ACC112 (cell line): Measurements from ENCODE around the gene SPEG.

Source experiments
- H2AFZ ChIP-seq: fragments of 200-600 bp; sonication (generic); one replicate; pipeline ENCODE4 v1.6.0; 2017; ENCODE audit warnings: antibody characterized with exemption, low read length; ENCODE audit not compliant: unreplicated experiment
- H3K27ac ChIP-seq: fragments of 200-600 bp; sonication (generic); 2 replicates; pipeline ENCODE4 v1.5.1; 2014; ENCODE audit warnings: low read depth, mild to moderate bottlenecking, antibody characterized with exemption, low read length, moderate library complexity
- H3K27me3 ChIP-seq: fragments of 200-600 bp; sonication (generic); 2 replicates; pipeline ENCODE4 v1.6.1; 2014; ENCODE audit warnings: mild to moderate bottlenecking, antibody characterized with exemption, low read length, moderate library complexity, mixed read lengths; ENCODE audit not compliant: insufficient read depth
- H3K36me3 ChIP-seq: fragments of 200-600 bp; sonication (generic); 2 replicates; pipeline ENCODE4 v1.6.1; 2016; ENCODE audit warnings: mild to moderate bottlenecking, antibody characterized with exemption, low read length, moderate library complexity, mixed read lengths; ENCODE audit not compliant: insufficient read depth
- H3K4me1 ChIP-seq: fragments of 200-600 bp; sonication (generic); one replicate; pipeline ENCODE4 v1.6.1; 2016; ENCODE audit warnings: low read length, mixed read lengths; ENCODE audit not compliant: insufficient read depth, unreplicated experiment, control insufficient read depth
- H3K4me3 ChIP-seq: fragments of 200-600 bp; sonication (generic); 2 replicates; pipeline ENCODE4 v1.5.1; 2014; ENCODE audit warnings: mild to moderate bottlenecking, low read depth, low read length
- H3K79me2 ChIP-seq: fragments of 200-600 bp; sonication (generic); one replicate; pipeline ENCODE4 v1.6.0; 2016; ENCODE audit warnings: low read length; ENCODE audit not compliant: control insufficient read depth, unreplicated experiment, insufficient read depth

Gene SPEG

DNA sequence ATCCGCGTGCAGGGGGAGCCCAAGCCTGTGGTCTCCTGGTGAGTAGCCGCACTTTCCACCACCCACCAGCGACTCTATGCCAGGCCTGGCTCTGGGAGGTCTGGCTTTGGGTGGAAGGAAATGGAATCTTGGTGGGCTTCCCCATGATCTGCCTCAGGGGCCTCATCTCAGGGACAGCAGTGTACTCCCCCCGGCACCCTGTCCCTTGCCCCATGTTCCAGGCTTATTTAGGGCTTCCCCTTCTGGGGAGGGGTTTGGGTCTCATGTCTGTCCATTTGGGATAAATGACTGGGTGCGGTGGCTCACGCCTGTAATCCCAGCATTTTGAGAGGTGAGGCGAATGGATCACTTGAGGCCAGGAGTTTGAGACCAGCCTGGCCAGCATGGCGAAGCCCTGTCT lies 27.7 kb downstream of the SPEG start:
- Histone ChIP-seq H3K27ac (no peak overlapping the region), H3K79me2 (peaks cover 6% of the 10 kb centered on the region), H3K36me3 (no peaks in the 10 kb centered on the region), H3K4me3 (no peak overlapping the region), H3K27me3 (no peaks in the 10 kb centered on the region), H3K4me1 (peaks cover 29% of the 10 kb centered on the region), H2AFZ (no peak overlapping the region)

GRCh38 chr2:219464286-219465032 lies 29.8 kb downstream of the SPEG start:
- Histone ChIP-seq H3K27ac (no peak overlapping the region), H3K36me3 (no peaks in the 10 kb centered on the region), H3K79me2 (peaks cover 6% of the 10 kb centered on the region), H3K27me3 (no peaks in the 10 kb centered on the region), H3K4me3 (no peak overlapping the region), H2AFZ (no peak overlapping the region), H3K4me1 (peaks cover 36% of the 10 kb centered on the region)

GRCh38 chr2:219465659-219466561 lies 31.3 kb downstream of the SPEG start:
- Histone ChIP-seq H3K36me3 (no peaks in the 10 kb centered on the region), H3K27me3 (no peaks in the 10 kb centered on the region), H3K4me3 (no peak overlapping the region), H2AFZ (no peak overlapping the region), H3K27ac (no peak overlapping the region), H3K4me1 (peaks cover 25% of the 10 kb centered on the region), H3K79me2 (no peaks in the 10 kb centered on the region)

GRCh38 chr2:219466816-219467735 lies 32.4 kb downstream of the SPEG start:
- Histone ChIP-seq H3K36me3 (no peaks in the 10 kb centered on the region), H3K79me2 (no peaks in the 10 kb centered on the region), H3K4me3 (no peak overlapping the region), H3K27ac (no peak overlapping the region), H3K27me3 (no peaks in the 10 kb centered on the region), H3K4me1 (peaks cover 19% of the 10 kb centered on the region), H2AFZ (no peak overlapping the region)

GRCh38 chr2:219467736-219468075 lies 33.1 kb downstream of the SPEG start:
- H3K36me3 ChIP-seq, result no peaks in the 10 kb centered on the region
- H3K27me3 ChIP-seq, result no peaks in the 10 kb centered on the region
- peaks cover 19% of the 10 kb centered on the region for H3K4me1 ChIP-seq
- no peaks in the 10 kb centered on the region for H3K79me2 ChIP-seq
- H3K4me3 ChIP-seq, result no peak overlapping the region
- no peak overlapping the region for H2AFZ ChIP-seq
- no peak overlapping the region for H3K27ac ChIP-seq

DNA sequence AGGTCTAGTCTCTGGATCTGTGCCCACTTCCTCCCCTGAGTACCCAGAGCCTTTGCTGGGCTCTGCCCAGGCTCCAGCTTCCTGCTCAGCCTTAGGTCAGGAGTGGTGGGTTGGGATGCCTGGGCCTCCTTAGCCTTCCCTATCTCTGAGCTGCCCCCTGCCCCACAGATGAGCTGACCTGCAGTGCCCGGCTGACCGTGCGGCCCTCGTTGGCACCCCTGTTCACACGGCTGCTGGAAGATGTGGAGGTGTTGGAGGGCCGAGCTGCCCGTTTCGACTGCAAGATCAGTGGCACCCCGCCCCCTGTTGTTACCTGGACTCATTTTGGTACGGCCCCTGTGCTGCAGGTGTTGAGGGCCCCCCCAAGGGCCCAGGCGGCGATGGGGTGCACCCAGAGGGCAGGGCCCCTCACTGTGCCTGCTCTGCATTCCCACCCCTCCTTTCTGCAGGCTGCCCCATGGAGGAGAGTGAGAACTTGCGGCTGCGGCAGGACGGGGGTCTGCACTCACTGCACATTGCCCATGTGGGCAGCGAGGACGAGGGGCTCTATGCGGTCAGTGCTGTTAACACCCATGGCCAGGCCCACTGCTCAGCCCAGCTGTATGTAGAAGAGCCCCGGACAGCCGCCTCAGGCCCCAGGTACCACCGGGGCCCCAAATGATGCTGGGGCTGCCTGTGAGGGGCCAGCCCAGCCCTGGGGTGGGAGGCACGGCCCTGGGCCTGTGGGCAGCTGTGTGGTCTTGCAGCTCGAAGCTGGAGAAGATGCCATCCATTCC lies 34.0 kb downstream of the SPEG start:
- Histone ChIP-seq H3K36me3 (no peaks in the 10 kb centered on the region), H2AFZ (no peak overlapping the region), H3K4me1 (peaks cover 19% of the 10 kb centered on the region), H3K27ac (no peak overlapping the region), H3K4me3 (no peak overlapping the region), H3K79me2 (no peaks in the 10 kb centered on the region), H3K27me3 (no peaks in the 10 kb centered on the region)

- Histone ChIP-seq H3K27ac (no peak overlapping the region), H3K4me1 (peaks cover 19% of the 10 kb centered on the region), H3K36me3 (no peaks in the 10 kb centered on the region), H3K79me2 (no peaks in the 10 kb centered on the region), H3K27me3 (no peaks in the 10 kb centered on the region), H2AFZ (no peak overlapping the region), H3K4me3 (no peak overlapping the region)
These were observed 34.6 kb downstream of the SPEG start for GRCh38 chr2:219469186-219469724.

DNA sequence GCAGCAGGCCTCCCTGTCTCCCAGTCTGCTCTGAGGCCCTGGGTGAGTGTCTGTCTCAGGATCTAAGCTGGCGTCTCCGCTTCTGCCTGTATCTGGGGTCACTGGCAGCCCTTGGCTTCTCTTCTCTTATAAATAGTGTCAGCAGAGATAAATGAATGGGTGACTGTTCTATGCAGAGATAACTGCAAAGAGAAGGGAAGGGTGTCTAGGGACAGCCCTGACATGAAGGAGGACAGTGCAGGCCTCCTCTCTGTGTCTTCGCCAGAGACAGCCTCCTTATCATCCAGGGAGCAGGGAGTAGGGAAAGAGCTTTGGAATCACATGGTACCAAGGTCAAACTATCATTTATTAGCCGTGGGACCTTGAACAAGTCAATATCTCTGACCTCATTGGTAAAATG lies 35.8 kb downstream of the SPEG start:
- Histone ChIP-seq H3K4me3 (no peak overlapping the region), H3K27me3 (no peaks in the 10 kb centered on the region), H3K36me3 (no peaks in the 10 kb centered on the region), H3K4me1 (peaks cover 19% of the 10 kb centered on the region), H2AFZ (no peak overlapping the region), H3K27ac (no peak overlapping the region), H3K79me2 (no peaks in the 10 kb centered on the region)

- H3K36me3 ChIP-seq, result no peaks in the 10 kb centered on the region
- no peaks in the 10 kb centered on the region for H3K27me3 ChIP-seq
These were observed 37.1 kb downstream of the SPEG start for GRCh38 chr2:219471476-219472371.

More at GRCh38 chr2:219471476-219472371, 37.1 kb downstream of the SPEG start:
- H3K4me3 ChIP-seq, result no peak overlapping the region
- H3K79me2 ChIP-seq, result no peaks in the 10 kb centered on the region
- no peak overlapping the region for H2AFZ ChIP-seq
- no peak overlapping the region for H3K27ac ChIP-seq
- H3K4me1 ChIP-seq, result peaks cover 19% of the 10 kb centered on the region
